MCF 10A (cell line): ENCODE measurements around the gene SPAG16. TPM values are rescaled to one million over a fixed set of nuclear protein-coding genes. Genes with fewer than 3 reads are reported as not detected.
A peak's percentile ranks its signal among the peaks of the same experiment; 100 is the strongest.

Source experiments
- BruUV-seq: library from RNA; stranded (reverse); fragments of 400-500 nt; replicated peaks from 2 replicates; lab custom pipeline; 2021; lab: Mats Ljungman, UMichigan
- CTCF ChIA-PET: fragments of 300-600 bp; sonication (Branson Sonifier 250); formaldehyde crosslinking; extraction: SDS; loops from one replicate; lab custom pipeline; 2021; ENCODE audit warnings: antibody characterized with exemption, inconsistent platforms; lab: Yijun Ruan, JAX
- POLR2A ChIA-PET: fragments of 300-600, 350-650 bp; sonication (Branson Sonifier 250); formaldehyde crosslinking; extraction: SDS; loops from one replicate; lab custom pipeline; 2020; ENCODE audit warnings: antibody characterized with exemption, inconsistent platforms; lab: Yijun Ruan, JAX
- DNase-seq: peaks from one replicate; pipeline ENCODE4 v3.0.0-alpha.2; 2018; ENCODE audit not compliant: unreplicated experiment
- H3K27ac Mint-ChIP-seq: one replicate; pipeline ENCODE4 v1.8.0; 2022; ENCODE audit warnings: mild to moderate bottlenecking, low read depth, mixed read lengths; ENCODE audit not compliant: unreplicated experiment
- H3K27me3 Mint-ChIP-seq: one replicate; pipeline ENCODE4 v1.8.0; 2022; ENCODE audit warnings: mixed read lengths; ENCODE audit not compliant: insufficient read depth, unreplicated experiment
- H3K36me3 Mint-ChIP-seq: one replicate; pipeline ENCODE4 v1.8.0; 2022; ENCODE audit warnings: mild to moderate bottlenecking, moderate library complexity, mixed read lengths; ENCODE audit not compliant: insufficient read depth, unreplicated experiment
- H3K4me1 Mint-ChIP-seq: one replicate; pipeline ENCODE4 v1.8.0; 2022; ENCODE audit warnings: mixed read lengths; ENCODE audit not compliant: insufficient read depth, unreplicated experiment
- H3K4me3 Mint-ChIP-seq: one replicate; pipeline ENCODE4 v1.8.0; 2022; ENCODE audit warnings: mild to moderate bottlenecking, moderate library complexity, mixed read lengths; ENCODE audit not compliant: unreplicated experiment
- H3K9me3 Mint-ChIP-seq: one replicate; pipeline ENCODE4 v1.8.0; 2022; ENCODE audit warnings: mixed read lengths; ENCODE audit not compliant: unreplicated experiment
- CTCF ChIP-seq: fragments of 200-600 bp; IDR thresholded peaks from one replicate; pipeline ENCODE4 v1.8.0; 2022; ENCODE audit warnings: antibody characterized with exemption, mild to moderate bottlenecking; ENCODE audit not compliant: unreplicated experiment
- intact Hi-C: fragments of 100-400 bp; cut with micrococcal nuclease; formaldehyde crosslinking; loops from 2 replicates; pipeline ENCODE4 v1.14.1; 2022
- total RNA-seq: library from RNA; stranded (reverse); gene quantifications from 2 replicates; pipeline ENCODE4 v1.2.3, GENCODE V29; 2022

SPAG16 gene
- total RNA-seq, 1 experiment from 2014 or later, result 11.5 TPM

GRCh38 chr2:213420828-213421385 is 136.6 kb downstream of the SPAG16 start:
- no peaks in the 10 kb centered on the region for H3K4me1 Mint-ChIP-seq
- BruUV-seq, result no TSS peak
- intact Hi-C loops, result no loop called here
- no peak for DNase-seq
- POLR2A ChIA-PET, result no interaction called here
- no peak for TF ChIP-seq CTCF
- no peak overlapping the region for H3K4me3 Mint-ChIP-seq
- no peaks in the 10 kb centered on the region for H3K36me3 Mint-ChIP-seq
- H3K27me3 Mint-ChIP-seq, result no peaks in the 10 kb centered on the region
- CTCF ChIA-PET, result no interaction called here
- no peak overlapping the region for H3K27ac Mint-ChIP-seq
- no peaks in the 10 kb centered on the region for H3K9me3 Mint-ChIP-seq

- Mint-ChIP-seq H3K36me3 (no peaks in the 10 kb centered on the region), H3K27me3 (no peaks in the 10 kb centered on the region), H3K4me3 (no peak overlapping the region), H3K9me3 (no peaks in the 10 kb centered on the region), H3K4me1 (no peaks in the 10 kb centered on the region), H3K27ac (no peak overlapping the region)
- POLR2A ChIA-PET, result no interaction called here
- CTCF ChIA-PET, result interaction anchor here (1.2 kb wide), 1 partner anchor 134 kb away, joined by 4 read pairs; no protein-coding TSS in a partner anchor
- BruUV-seq, result no TSS peak
- intact Hi-C loops, result no loop called here
- no peak for TF ChIP-seq CTCF
- no peak for DNase-seq
Measured at GRCh38 chr2:213422211-213422610, 137.9 kb downstream of the SPAG16 start.

- Mint-ChIP-seq H3K4me3 (no peak overlapping the region), H3K9me3 (peaks cover 10% of the 10 kb centered on the region), H3K4me1 (peaks cover 10% of the 10 kb centered on the region), H3K27ac (no peak overlapping the region), H3K36me3 (no peaks in the 10 kb centered on the region), H3K27me3 (no peaks in the 10 kb centered on the region)
- TF ChIP-seq CTCF, result no peak
- POLR2A ChIA-PET, result no interaction called here
- DNase-seq, result no peak
- intact Hi-C loops, result no loop called here
- CTCF ChIA-PET, result interaction anchor here (0.5 to 0.6 kb wide), 2 partner anchors 110 to 222 kb away, joined by 3 read pairs; no protein-coding TSS in a partner anchor
- no TSS peak for BruUV-seq
Measured at GRCh38 chr2:213425618-213426017, 141.4 kb downstream of the SPAG16 start.

GRCh38 chr2:213429516-213429915 is 145.3 kb downstream of the SPAG16 start:
- Mint-ChIP-seq H3K9me3 (peaks cover 26% of the 10 kb centered on the region), H3K27me3 (no peaks in the 10 kb centered on the region), H3K4me3 (no peak overlapping the region), H3K27ac (peak overlapping the region; percentile 81), H3K4me1 (peaks cover 10% of the 10 kb centered on the region), H3K36me3 (no peaks in the 10 kb centered on the region)
- POLR2A ChIA-PET, result interaction anchor here (0.7 kb wide), 1 partner anchor 182 kb away, joined by 4 read pairs; no protein-coding TSS in a partner anchor
- TF ChIP-seq CTCF, result no peak
- peak; percentile 2 for DNase-seq
- BruUV-seq, result no TSS peak
- CTCF ChIA-PET, result no interaction called here
- intact Hi-C loops, result no loop called here
